NCI-H2107 treated with DMSO at 0.1 percent for 48 hours (cell line): ENCODE measurements around the gene LINC01488.

Source experiments
- DNase-seq: peaks from one replicate; lab custom pipeline; 2025; ENCODE audit not compliant: unreplicated experiment; lab: John Stamatoyannopoulos, UW

Gene LINC01488

DNA sequence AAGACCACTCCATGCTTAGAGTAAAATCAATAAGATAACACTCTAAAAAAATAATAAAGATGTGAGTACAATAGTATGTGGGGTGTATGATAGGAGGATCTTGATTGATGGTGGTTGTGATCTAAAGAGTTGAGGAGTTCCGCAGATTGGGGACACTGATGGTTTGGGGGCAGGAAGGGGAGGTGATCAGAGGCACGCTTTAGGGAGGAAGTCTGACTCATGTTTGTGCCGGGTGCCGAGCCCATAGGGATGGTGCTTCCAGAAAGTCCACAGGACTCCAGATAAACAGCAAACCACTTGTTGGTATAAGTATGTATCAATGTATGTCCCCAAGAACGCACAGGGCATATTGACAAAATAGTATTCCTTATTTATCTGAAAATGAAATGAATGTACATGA, 27.5 kb downstream of the LINC01488 start:
- no peak for DNase-seq

DNA sequence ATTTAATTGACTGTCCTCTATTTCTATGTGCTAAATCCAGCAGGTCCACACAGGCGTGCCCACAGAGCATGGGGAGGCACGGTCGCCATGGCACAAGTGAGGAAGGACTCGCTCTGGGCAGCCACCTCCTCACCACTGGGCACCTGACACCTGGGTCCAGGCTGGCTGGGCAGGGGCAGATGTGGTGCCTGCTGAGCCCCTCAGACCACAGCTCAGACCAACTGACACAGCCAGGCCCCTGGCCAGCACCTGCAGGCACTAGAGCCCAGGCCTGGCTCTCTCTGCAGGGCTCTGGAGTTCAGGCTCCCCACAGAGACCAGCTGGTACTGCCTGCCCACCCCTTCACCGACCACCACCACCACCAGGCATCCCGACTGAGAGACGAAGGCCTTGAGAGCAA, 27.9 kb downstream of the LINC01488 start:
- DNase-seq: no peak

DNA sequence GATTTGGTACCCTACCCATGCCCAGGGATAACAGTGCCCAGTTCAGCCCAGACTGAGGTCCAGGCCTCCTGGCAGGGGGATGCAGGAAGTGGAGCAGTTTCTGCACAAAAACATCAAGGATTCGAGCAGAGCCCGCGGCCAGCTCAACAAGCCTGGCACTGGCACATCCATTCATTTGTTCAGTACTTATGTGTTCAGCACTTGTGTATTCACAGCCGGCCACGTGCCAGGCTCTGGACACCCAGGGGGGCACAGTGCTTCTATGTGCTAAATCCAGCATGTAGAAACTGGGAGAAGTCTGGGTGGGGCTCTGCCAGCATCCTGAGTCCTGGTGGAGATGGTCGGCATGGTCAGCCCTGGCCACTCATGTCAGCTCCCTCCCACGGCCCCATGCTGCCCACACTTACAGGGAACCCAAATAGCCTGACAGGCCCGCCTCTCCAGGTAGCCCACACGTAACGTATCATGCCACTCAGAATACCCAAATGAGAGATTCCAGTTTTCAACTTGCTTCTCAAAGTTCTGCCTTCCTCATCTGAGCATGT, 28.5 kb downstream of the LINC01488 start:
- no peak for DNase-seq

DNA sequence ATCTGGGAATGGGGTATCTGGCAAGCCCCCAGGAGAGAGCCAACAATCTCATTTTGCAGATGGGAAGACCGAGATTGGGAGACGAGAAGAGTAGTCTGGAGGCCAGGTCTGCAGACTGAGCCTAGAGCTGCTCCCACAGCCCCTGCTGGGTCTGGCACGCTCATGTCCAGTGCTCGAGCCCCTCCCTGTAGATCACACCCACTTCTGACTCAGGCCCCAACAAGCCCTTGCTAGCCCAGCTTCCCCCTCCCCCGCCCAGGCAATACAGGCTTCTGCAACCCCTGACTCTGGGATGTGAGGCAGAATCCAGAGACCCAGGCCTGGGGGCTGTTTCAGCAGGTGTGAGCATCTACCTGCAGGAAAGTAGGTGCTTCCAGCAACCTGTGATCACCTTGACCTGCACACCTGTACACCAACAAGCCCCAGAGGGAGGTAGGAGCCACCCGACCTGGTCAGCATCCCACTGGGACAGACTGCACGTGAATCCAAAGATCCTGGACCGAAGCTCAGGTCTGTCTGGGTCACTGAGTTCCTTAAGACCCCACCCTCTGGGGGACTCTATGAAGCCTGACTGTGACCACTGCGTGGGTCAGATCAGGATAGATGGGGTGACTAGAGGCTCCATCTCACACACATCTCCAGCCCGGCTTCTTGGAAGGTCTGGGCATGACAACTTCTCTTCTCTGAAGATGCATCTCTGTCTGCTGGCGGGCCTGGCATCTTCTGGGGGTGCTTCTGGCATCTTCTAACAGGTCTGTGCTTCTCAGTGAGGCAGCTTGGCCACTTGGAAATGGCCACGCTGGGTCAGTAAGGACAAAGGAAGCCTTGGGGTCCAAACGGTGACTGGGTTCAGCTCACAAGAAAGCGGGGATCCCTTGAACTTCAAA, 29.3 kb downstream of the LINC01488 start:
- DNase-seq: no peak

DNA sequence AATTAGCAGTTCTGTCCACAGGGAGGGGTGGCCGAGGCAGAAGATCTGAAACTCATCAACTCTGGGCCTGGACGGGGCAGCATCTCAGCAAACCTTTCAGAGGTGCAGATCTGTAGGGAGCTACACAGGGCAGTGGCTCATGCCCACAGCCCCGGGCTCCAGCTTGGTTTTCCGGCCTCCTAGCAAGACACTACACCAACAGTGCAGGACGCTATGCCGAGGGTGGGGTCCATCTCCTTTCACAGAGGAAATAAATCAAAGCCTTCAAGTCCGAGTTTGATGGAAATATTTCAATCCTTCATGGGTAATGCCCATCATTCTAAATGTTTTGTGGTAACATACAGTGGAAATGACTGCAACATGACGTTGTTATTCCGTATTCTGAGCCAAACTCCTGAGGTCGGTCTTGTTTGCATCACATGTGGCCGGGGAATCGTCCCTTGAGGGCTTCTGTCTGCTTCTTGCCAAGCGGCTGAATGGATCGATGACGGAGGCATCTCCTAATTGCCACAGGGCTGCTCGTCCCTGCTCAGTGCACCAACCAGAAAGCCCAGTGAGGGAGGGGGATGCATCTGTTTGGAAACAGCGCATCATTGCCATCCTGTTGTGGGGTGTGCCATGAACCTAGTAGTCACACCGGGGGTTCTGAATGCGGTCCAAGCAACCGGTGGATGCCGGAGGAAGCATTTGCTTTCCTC, 30.0 kb downstream of the LINC01488 start:
- no peak for DNase-seq

DNA sequence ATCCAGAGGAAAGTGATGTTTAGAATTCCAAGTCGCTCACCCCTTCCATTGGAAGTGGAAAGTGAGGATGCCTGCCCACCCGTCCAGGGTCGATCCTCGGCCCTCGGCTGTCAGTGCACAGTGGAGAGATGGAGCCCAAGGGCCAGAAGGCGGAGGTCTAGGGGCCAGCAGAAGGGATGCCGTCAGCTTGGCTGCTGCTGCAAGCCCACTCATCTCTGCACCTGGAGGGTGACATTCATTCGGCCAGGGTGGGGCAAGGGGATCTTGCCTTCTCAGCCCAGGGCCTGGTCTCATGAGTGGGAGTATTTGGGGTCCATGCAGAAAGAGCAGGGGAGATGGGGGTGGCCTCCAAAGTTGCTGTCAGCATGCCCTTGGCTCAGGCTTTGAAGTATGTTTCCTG, 30.7 kb downstream of the LINC01488 start:
- DNase-seq: no peak

DNA sequence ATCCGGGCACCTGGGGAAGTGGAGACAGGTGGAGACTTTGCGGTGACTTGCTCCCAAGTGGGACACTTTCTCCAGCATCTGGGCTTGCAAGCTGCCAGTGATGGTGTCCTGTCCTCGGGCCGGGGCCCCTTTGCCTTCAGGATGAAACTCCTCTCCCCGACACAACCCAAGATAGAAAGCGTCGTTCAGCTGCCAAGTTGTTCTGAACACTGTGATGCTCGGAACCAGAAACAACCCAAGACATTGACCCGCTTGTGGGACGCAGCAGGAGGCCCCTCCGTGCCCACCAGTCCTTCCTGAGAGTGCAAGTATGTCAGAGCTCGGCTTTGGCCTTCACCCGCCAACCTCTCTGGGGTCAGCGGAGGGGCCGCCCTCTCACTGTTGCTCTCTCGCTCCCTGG, 31.3 kb downstream of the LINC01488 start:
- no peak for DNase-seq

DNA sequence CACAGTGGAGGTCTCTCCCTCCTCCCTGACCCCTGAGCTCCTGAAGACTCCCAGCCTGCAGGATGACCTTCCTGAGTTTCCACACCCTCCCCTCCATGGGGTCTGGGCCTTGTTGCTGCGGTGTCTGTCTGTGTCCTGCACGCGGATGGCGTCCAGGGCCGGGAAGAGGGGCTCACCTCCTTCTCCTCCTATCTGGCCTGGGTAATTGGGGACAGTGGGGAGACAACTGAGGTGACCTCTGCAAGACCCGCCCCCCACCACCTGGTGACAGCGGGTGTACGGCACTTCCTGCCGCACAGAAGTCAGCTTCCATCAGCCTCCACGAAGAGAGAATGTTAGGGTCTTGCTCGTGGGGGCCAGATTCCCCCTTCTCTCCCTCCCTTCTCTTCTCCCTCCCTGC, 31.7 kb downstream of the LINC01488 start:
- DNase-seq: no peak

DNA sequence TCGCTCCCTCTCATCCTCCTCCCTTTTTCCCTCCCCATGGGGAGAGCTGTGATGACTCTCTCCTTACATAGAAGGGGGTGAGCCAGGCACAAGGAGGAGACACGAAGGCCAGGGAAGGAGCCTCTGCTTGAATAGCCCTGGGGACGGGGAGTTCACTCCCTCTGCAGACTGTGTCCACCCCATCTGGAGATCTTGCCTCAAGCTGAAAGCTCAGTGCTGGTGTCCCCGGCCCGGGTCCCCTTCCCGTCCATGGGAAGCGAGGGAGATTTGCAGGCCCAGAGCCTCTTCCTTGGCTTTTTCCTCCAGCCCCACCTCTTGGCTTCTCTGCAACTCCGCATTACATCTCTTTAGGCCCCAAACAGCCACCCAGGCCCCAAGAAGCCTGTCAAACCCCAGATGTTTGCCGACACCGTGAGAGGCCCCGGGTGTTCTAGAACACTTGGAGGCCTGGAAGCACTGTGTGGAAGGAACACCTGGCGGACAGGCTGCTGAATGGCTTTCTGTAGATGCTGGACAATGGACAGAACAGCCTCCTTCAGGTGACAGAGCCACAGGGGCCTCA, 32.3 kb downstream of the LINC01488 start:
- DNase-seq: no peak

DNA sequence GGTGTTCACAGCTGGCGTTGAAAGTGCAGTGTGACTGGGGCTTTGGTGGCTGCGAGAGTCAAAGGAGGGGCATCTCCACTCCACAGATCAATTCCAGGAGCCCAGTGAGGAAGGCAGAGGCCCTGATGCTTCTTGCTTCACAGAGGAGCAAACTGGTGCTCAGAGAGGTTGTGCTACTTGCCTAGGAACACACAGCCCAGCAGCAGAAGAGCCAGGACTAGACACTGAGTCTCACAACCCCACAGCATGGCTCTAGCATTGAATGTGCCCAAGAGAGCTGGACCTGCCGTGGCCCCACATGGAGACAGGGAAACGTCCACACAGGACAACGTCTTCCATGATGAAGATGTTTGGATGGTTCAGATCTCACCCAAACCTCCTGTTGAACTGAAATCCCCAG, 33.3 kb downstream of the LINC01488 start:
- DNase-seq: no peak

DNA sequence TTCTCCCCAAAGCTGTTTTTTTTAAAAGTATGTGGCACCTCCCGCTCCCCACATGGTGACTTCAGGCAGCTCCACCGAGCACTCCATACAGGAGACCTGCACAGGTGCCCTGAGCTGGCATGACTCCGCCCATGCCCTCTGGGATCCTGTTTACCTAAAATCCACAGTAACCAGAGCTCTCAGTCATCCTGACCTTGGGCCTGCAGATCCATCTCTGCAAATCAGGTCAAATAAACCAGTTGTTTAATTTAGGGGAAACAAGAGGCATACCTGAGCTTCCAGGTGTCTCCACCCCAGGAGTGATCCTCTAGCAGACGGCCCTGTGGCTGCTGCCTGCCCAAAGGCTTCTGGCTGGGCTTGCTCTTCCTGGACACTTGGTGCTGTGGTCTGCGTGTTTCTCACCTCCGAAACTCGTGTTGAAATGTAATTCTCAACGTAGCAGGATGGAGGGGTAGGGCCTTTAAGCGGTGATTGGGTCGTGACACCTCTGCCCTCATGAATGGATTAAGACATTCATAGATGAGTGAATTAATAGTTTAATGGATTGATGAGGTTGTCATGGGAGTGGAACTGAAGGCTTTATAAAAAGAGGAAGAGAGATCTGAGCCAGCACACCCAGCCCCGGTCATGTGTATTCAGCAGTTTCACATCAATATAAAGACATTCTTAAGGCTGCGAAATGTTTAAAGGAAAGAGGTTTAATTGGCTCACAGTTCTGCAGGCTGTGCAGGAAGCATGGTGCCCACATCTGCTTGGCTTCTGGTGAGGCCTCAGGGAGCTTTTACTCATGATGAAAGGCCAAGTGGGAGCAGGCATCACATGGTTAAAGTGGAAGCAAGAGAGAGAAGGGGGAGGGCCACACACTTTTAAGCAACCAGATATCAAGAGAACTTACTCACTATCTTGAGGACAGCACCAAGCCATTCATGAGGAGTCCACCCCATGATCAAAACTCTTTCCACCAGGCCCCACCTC, 34.1 kb downstream of the LINC01488 start:
- no peak for DNase-seq

DNA sequence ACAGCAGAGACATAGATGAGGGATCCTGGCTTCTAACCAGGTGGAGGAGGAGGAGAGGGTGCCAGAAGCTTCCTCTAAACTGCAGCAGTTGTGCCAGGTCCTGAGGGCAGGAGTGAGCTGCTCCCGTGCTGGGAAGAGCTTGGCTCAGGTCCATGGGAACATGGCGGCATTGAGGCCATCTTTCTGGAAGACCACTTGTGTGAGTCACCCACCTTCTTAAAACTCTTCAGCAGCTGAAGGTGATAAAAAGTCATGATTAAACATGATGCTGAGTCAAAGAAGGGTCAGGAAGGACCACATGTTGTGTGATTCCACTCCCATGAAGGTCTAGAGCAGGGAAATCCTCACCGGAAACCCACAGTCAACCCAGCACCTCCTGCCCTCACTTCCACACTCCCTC, 35.1 kb downstream of the LINC01488 start:
- DNase-seq: no peak

DNA sequence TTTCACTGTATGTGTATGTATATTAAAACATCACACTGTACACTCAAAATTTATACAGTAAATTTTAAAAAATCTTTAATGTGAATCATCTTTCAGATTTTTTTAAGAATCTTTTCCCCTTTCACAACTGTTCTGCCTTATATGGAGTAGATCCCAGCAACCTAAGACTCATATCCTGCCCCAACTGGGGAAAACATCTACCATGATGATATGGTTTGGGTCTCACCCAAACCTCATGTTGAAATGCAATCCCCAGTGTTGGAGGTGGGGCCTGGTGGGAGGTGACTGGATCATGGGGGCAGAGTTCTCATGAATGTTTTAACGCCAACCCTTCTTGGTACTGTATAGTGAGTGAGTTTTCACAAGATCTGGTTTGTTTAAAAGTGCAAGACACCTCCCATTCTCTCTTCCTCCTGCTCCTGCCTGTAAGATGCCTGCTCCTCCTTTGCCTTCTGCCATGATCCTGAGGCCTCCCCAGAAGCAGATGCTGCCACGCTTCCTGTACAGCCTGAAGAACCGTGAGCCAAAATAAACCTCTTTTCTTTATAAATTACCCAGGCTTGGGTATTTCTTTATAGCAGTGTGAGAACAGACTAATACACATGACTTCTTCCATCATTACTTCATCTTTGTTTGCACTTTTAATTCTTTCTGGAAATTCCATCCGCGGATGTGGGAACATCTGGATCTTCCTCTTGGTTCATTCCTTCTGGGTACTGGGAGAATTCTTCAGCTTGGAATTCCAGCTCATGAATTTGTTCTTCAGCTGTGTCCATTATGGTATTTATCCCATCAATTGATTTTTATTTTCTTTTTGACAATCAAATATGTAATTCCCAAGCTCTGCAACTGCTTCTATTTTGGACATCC, 36.9 kb downstream of the LINC01488 start:
- DNase-seq: no peak

DNA sequence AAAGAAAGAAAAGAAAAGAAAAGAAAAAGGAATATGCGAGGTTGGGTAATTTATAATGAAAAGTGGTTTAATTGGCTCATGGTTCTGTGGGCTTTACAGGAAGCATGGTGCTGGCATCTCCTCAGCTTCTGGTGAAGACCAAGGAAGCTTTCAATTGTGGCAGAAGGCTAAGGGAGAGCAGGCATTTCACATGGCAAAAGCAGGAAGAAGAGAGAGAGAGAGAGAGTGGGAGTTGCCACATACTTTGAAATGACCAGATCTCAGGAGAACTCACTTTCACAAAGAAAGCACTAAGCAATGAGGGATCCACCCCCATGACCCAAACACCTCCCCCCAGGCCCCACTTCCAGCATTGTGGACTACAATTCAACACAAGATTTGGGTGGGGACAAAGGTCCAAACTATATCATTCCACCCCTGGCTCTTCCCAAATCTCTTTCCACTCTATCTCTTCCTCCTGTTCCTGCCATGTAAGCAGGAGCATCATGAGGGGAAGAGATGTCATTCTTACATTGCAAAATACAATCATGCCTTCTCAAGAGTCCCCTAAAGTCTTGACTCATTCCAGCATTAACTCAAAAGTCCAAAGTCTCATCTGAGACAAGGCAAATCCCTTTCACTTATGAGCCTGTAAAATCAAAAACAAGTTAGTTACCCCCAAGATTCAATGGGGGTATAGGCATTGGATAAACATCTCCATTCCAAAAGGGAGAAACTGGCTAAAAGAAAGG, 38.9 kb downstream of the LINC01488 start:
- no peak for DNase-seq

DNA sequence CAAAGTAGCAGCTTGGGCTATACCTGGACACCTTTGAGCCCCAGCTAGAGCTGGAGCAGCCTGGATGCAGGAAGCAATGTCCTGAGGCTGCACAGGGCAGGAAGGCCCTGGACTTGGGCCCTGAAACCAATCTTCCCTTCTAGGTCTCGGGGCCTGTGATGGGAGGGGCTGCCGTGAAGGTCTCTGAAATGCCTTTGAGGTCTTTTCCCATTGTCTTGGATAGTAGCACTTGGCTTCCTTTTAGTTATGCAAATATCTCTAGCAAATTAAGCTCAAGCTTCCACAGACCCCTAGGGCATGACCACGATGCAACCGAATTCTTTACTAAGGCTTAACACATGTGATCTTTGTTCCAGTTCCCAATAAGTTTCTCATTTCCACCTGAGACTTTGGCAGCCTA, 40.0 kb downstream of the LINC01488 start:
- DNase-seq: no peak

DNA sequence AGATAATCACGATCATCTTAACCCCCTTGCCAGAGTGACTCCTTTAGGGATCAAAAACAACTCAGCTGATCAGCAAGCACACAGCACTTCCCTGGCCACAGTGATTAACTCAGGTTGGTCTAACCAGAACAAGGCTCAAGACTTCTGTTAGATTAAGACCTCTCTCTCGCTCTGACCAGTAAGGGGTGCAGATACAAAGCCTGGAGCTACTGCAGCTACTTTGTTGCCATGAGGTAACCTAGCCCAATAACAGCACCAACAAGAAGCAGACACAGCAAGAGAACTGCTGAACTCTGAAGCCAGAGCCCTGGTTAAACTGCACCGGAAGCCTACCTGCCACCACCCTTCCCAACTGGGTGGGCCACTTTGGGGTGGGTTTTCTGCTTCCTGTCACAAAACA, 42.0 kb downstream of the LINC01488 start:
- no peak for DNase-seq

DNA sequence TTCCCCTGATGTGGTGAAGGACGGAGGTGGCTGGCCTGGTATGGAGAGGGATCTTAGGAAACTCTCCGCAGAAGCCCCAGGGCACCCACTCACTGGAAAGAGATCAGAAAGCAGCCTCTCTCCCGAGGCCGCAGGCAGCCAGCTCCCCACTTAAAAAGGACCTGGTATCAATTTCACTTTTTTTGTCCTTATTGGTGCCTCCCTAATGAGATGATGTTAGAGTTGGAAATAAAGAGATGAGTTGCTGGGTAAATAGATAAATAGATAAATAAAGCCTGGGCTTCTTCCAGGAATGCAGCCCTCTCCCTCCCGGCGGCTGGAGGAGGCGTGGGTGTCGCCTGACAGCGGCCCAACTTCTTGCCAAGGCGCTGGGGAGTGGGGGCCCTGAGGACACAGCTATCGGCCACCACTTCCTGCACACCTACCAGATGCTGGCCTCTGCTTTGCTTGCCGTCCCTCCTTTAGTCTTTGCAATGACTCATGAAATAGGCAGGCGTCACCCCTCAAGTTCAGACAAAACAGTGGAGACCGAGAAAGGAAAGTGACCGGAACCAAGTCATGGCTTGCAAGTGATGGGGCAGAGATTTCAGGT, 42.9 kb downstream of the LINC01488 start:
- no peak for DNase-seq

DNA sequence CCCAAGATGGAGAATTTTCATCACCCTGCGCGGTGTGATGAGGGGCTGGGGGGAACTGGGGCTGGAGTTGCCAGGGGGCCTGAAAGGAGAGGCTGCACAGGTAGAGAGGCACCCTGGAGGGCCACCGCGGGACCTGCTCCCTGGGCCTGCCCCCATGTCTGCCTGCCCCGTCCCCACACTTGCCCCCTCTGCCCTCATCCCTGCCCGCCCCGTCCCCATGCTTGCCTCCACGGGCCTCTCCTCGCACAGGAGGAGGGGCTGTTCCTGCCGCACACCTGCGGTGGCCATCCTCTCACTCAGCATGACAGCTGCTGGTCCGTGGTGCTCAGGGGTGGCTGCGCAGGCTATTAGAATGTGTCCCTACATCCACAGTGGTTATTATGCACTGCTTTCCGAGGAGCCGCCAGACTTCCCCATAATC, 43.5 kb downstream of the LINC01488 start:
- DNase-seq: no peak
